HFF-Myc (cell line): Measurements from ENCODE around the gene SEZ6L.

Source experiments
- DNase-seq: peaks from one replicate; pipeline ENCODE4 v3.0.0-alpha.2; 2011; ENCODE audit warnings: low read depth; ENCODE audit errors: extremely low read depth
- H3K4me3 ChIP-seq: replicated peaks from 2 replicates; pipeline ENCODE4 v1.5.1; 2011; ENCODE audit warnings: low read depth, mild to moderate bottlenecking, control low read depth, low read length
- CTCF ChIP-seq: IDR thresholded peaks from 2 replicates; pipeline ENCODE4 v1.5.1; 2012; ENCODE audit warnings: mild to moderate bottlenecking, low read depth, low read length, control low read depth; ENCODE audit errors: missing control alignments

SEZ6L gene

DNA sequence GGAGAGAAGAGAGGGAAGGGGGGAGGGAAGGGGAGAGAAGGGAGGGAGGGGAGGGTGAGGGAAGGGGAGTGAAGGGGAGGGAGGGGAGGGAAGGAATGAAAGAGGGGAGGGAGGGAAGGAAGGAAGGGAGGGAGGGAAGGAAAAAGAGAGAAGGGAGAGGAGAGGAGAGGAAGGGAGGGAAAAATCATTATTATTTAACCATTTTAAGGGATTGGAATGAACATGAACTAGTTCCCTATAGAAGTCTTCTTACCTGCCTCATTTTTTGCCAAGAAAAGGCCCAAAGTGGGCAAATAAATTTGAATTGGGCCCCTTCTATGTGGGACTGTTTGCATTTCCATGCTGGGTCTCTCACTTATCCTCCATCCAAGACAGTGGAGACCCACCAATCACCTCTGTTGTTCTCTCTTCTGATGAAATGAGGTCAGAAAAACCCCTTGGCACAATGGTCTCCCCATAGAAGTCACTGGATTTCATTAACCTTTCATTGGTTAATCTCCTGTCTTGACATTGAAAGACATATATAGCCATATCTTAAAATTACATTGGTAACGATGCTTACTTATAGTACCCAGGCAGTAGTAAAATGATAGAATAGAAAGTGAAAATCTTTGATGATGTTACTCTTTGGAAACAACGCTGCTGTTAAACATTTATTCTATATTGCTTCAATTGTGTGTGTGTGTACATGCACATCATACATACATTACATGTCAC is 179.7 kb downstream of the SEZ6L start:
- no peak for DNase-seq
- no peak overlapping the region for H3K4me3 ChIP-seq
- TF ChIP-seq CTCF = no peak

DNA sequence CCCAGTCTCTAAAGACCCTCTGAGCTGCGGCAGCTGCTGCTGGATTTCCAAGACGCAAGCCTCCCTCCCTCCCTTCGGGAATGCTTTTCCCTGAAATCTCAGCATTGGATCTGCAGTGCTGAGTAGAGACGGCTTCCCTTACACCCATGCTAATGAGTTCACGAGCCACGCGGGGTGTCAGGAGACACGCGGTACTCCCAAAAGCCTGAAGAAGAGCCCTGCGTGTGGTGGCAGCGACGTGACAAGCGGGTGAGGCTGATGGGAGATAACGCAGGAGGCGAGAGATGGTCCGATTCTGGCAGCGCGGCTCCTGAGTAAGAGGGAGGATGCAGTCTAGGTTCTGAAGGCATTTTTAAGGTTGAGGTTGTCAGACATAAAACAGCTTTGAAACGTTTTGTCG is 185.4 kb downstream of the SEZ6L start:
- DNase-seq = no peak
- no peak overlapping the region for H3K4me3 ChIP-seq
- TF ChIP-seq CTCF = no peak

DNA sequence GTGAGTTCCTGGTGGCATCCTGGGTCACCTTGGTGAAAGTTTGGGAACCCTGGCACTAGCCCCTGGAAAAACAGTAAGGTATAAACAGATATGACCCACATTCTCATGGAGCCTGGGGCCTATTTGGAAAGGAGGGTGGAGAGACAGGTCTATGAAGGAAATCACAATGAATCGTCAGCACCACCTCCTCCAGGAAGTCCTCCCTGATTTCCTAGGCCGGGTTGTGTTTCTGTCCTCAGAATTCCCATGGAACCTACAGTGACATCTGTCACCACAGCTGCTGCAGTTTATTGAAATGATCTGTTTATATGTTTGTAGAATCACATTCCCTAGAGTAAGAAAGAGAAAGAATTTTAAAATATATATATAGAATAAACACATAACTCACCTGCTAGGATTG is 188.0 kb downstream of the SEZ6L start:
- no peak for TF ChIP-seq CTCF
- H3K4me3 ChIP-seq = no peak overlapping the region
- no peak for DNase-seq

DNA sequence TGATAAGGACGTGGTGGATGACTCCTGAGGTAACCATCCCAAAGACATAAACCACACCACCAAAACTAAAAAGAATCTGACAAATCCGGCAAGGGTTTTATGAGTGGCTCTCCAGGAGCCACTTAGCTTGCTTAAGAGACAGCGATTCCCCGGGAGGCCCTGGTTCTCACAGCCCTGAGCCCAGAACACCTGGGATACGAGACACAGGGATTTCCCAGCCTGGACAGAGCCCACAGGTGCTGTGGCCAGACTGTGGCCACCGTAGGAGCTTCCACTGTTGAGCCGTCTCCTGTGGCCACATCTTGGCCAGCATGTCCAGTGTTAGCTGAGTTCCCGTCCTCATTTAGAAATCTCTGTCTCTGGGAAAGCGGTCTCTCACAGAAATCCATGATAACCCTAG is 188.6 kb downstream of the SEZ6L start:
- TF ChIP-seq CTCF = no peak
- DNase-seq = no peak

GRCh38 chr22:26359156-26359555 is 189.9 kb downstream of the SEZ6L start:
- H3K4me3 ChIP-seq = no peak overlapping the region
- no peak for DNase-seq
- TF ChIP-seq CTCF = no peak

More for the DNA sequence above, 188.6 kb downstream of the SEZ6L start:
- no peak overlapping the region for H3K4me3 ChIP-seq

- H3K4me3 ChIP-seq = peak overlapping the region; percentile 21
- peak; percentile 56 for DNase-seq
- peak; percentile 96 for TF ChIP-seq CTCF
These were observed 191.1 kb downstream of the SEZ6L start for GRCh38 chr22:26360169-26360885.

- no peak overlapping the region for H3K4me3 ChIP-seq
- DNase-seq = no peak
- TF ChIP-seq CTCF = no peak
These were observed 193.2 kb downstream of the SEZ6L start for GRCh38 chr22:26362471-26362870.
